CD4-positive, alpha-beta T cell treated with Interleukin-6 at 100 ng/mL for 8 hours (primary cell): Measurements from ENCODE around the gene TMEM259.

Experiments used
- DNase-seq: peaks from one replicate; pipeline ENCODE4 v3.0.0-alpha.2; 2020; ENCODE audit warnings: mixed read lengths, low spot score

Gene TMEM259

GRCh38 chr19:960601-960938 is 60.4 kb downstream of the TMEM259 start:
- no peak for DNase-seq

GRCh38 chr19:960020-960419 is 60.9 kb downstream of the TMEM259 start:
- no peak for DNase-seq
